Fibroblast of skin of left quadriceps (primary cell): Measurements from ENCODE around the gene C16orf96.

ENCODE experiments used
- DNase-seq, 2 experiments: peaks; one replicate each; pipeline ENCODE4 v3.0.0-alpha.2; 2013; ENCODE audit warnings: low read depth in 2 of 2

The C16orf96 gene

GRCh38 chr16:4646773-4647643 lies 90.9 kb downstream of the C16orf96 start:
- DNase-seq, result no peak

- no peak for DNase-seq
Observed at GRCh38 chr16:4647644-4647980, 91.5 kb downstream of the C16orf96 start.

- no peak for DNase-seq
Observed at GRCh38 chr16:4648917-4649316, 92.8 kb downstream of the C16orf96 start.

GRCh38 chr16:4649744-4650442 lies 93.8 kb downstream of the C16orf96 start:
- no peak for DNase-seq
